K562 (cell line): Measurements from ENCODE around the gene PI4KA. TPM values are rescaled to one million over a fixed set of nuclear protein-coding genes. Genes with fewer than 3 reads are reported as not detected.

Source experiments
- HMGN3 ChIP-seq: IDR thresholded peaks from 2 replicates; pipeline ENCODE4 v1.6.1; 2011; ENCODE audit warnings: borderline replicate concordance, low read depth, mild to moderate bottlenecking, mixed read lengths, low read length; ENCODE audit not compliant: insufficient read length; ENCODE audit errors: extremely low read depth
- NUFIP1 ChIP-seq: fragments of 450-650 bp; IDR thresholded peaks from 2 replicates; pipeline ENCODE4 v1.6.1; 2018; ENCODE audit not compliant: partially characterized antibody
- ZNF217 ChIP-seq: sonication (generic); formaldehyde crosslinking; IDR thresholded peaks from 2 replicates; pipeline ENCODE4 v1.8.0; 2022; ENCODE audit warnings: mild to moderate bottlenecking, missing genetic modification reagents
- ZNF655 ChIP-seq: fragments of 250-450 bp; sonication (Bioruptor Pico); IDR thresholded peaks from 2 replicates; pipeline ENCODE4 v1.5.0; 2021
- ZNF707 ChIP-seq: fragments of 250-450 bp; sonication (Bioruptor Pico); conservative IDR thresholded peaks from 2 replicates; pipeline ENCODE4 v1.8.0; 2022; ENCODE audit warnings: inconsistent platforms, mild to moderate bottlenecking, moderate library complexity
- ZNF717 ChIP-seq: fragments of 250-450 bp; sonication (Bioruptor Pico); IDR thresholded peaks from 2 replicates; pipeline ENCODE4 v1.5.0; 2021
- polyA plus RNA-seq, 8 experiments: library from polyadenylated mRNA; depleted of rRNA in 4 of 8; stranded (reverse) in 5 of 8; unstranded in 3 of 8; fragments of >200 nt; fragmentation: Nextera tagmentation in 2 of 8; fragmentation: Illumina TruSeq in 1 of 8; extraction: Ambion mirVana in 2 of 8; extraction: Trizol in 1 of 8; gene quantifications; 2 replicates each; pipeline versions ENCODE4 v1.2.1 to v1.2.3, GENCODE V29; 2011 to 2014; ENCODE audit warnings: inconsistent platforms in 1 of 8, missing spikeins in 1 of 8
- total RNA-seq, 7 experiments: library from RNA; depleted of rRNA in 6 of 7; stranded (reverse); fragments of >200 nt in 6 of 7; fragmentation: Illumina TruSeq in 2 of 7; extraction: Trizol in 2 of 7; gene quantifications; 2 replicates each; pipeline versions ENCODE4 v1.2.1 to v1.2.3, GENCODE V29; 2011 to 2021; ENCODE audit warnings: low replicate concordance in 1 of 7
- TF ChIP-seq, protein P1 (sequence below), 2 experiments: fragments of 450-650 bp in 1 of 2; sonication (generic) in 1 of 2; formaldehyde crosslinking in 1 of 2; IDR thresholded peaks in 1 of 2; conservative IDR thresholded peaks in 1 of 2; 2 replicates each; pipeline versions ENCODE4 v1.6.1 to v1.8.1; 2016 to 2023; ENCODE audit warnings: mild to moderate bottlenecking in 2 of 2, moderate library complexity in 2 of 2, inconsistent platforms in 1 of 2, missing genetic modification reagents in 1 of 2

Gene PI4KA
- total and polyA plus RNA-seq, 9 of the 15 experiments (the other 6 are each of a cell fraction or from before 2014, with no cell fraction given): 7.3 to 187 (median 84.7) TPM

DNA sequence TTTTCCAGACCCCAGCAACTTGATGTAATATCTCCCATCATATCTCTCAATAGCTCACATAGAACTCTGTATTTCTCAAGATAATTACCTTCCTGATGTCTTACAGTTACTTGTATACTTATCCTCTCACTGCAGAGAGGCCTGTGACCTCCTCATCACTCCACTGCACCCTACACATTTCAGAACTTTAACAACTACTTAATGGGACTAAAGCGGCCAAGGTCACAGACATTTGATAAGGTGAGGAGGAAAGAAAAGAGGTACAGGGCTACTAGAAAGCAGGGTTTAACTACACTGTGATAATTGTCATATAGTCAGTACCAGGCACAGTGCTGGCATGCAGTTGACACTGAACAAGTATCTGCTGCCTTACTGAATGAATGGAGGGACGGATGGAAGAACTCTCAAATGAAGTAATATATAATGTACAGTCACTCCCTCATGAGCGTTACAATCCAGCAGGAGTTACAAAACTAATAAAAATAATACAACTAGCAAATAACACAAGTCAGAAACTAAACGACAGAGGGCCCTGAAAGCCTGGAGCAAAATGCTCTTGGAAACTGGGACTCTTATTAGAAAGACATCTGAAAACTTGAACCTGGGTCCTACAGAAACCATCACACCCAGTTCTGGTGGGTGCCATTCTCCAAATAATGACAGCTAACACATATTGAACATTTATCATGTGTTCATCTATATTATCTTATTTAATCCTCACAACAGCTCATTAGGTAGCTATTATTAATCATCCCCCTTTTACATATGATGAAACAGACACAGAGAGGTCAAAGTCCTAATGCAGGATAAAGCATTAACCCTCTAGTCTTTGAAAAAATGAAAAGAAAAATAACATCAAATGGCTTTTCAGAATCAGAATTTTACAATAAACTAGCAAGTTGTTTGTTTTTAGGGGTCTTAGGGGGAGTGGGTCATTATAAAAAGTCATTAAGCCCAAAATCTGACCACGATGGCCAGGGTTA, 14.3 kb downstream of the PI4KA start (continued):
- TF ChIP-seq ZNF717 (CRISPR knock-in tag) (0 out of 2 replicates have a peak, but pooled peaks have one; percentile 34), HMGN3 (no peak), NUFIP1 (no peak), ZNF655 (CRISPR knock-in tag) (no peak), ZNF707 (CRISPR knock-in tag) (0 out of 2 replicates have a peak, but pooled peaks have one; percentile 43), ZNF217 (CRISPR knock-in tag) (peak; percentile 6; the same call in 1 of the 2 replicates)
- TF ChIP-seq, protein P1, sequence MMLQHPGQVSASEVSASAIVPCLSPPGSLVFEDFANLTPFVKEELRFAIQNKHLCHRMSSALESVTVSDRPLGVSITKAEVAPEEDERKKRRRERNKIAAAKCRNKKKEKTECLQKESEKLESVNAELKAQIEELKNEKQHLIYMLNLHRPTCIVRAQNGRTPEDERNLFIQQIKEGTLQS (IDR thresholded peaks at IDR 0.05): no peak
- TF ChIP-seq, protein P1 (CRISPR knock-in tag; conservative IDR thresholded peaks at IDR 0.05): 0 out of 2 replicates have a peak, but pooled peaks have one; percentile 28
